PC-3 (cell line): ENCODE measurements around the gene CES2. TPM values are rescaled to one million over a fixed set of nuclear protein-coding genes. Genes with fewer than 3 reads are reported as not detected.
A peak's percentile ranks its signal among the peaks of the same experiment; 100 is the strongest.

ENCODE experiments used
- ATAC-seq: fragments of 200-7000 bp; cut with Tn5 transposase; 2 replicates; pipeline ENCODE4 v1.9.1; 2020; ENCODE audit warnings: mild to moderate bottlenecking, moderate library complexity
- BruUV-seq: library from RNA; stranded (reverse); fragments of 400-500 nt; replicated peaks from 2 replicates; lab custom pipeline; 2021; lab: Mats Ljungman, UMichigan
- CTCF ChIA-PET: fragments of 300-600 bp; sonication (Branson Sonifier 250); formaldehyde crosslinking; loops from one replicate; lab custom pipeline; 2022; ENCODE audit warnings: antibody characterized with exemption; lab: Charles Lee
- POLR2A ChIA-PET: fragments of 300-600 bp; sonication (Branson Sonifier 250); formaldehyde crosslinking; loops from one replicate; lab custom pipeline; 2022; ENCODE audit warnings: antibody characterized with exemption; ENCODE audit not compliant: unreplicated experiment; lab: Charles Lee
- DNase-seq: peaks from one replicate; pipeline ENCODE4 v3.0.0-alpha.2; 2015
- H2AFZ ChIP-seq: fragments of 300-600 bp; sonication (generic); 2 replicates; pipeline ENCODE4 v1.6.0; 2016; ENCODE audit warnings: antibody characterized with exemption, low read length
- H3F3A ChIP-seq: fragments of 300-600 bp; sonication (generic); one replicate; pipeline ENCODE4 v1.6.0; 2017; ENCODE audit warnings: antibody characterized with exemption, low read length, control low read depth, mild to moderate bottlenecking; ENCODE audit not compliant: unreplicated experiment
- H3K27ac ChIP-seq: fragments of 300-600 bp; sonication (generic); 2 replicates; pipeline ENCODE4 v1.5.1; 2016; ENCODE audit warnings: mild to moderate bottlenecking, low read length
- H3K27me3 ChIP-seq: fragments of 300-600 bp; sonication (generic); 2 replicates; pipeline ENCODE4 v1.6.1; 2016; ENCODE audit warnings: low read length, mixed read lengths
- H3K36me3 ChIP-seq: fragments of 300-600 bp; sonication (generic); 2 replicates; pipeline ENCODE4 v1.6.1; 2016; ENCODE audit warnings: low read depth, mixed run types, low read length, mixed read lengths
- H3K4me1 ChIP-seq: fragments of 300-600 bp; sonication (generic); 2 replicates; pipeline ENCODE4 v1.5.1; 2016; ENCODE audit warnings: low read length; ENCODE audit not compliant: insufficient read depth
- H3K4me2 ChIP-seq: fragments of 300-600 bp; sonication (generic); 2 replicates; pipeline ENCODE4 v1.6.0; 2016; ENCODE audit warnings: low read length
- H3K4me3 ChIP-seq: fragments of 300-600 bp; sonication (generic); 2 replicates; pipeline ENCODE4 v1.5.1; 2016; ENCODE audit warnings: mild to moderate bottlenecking, low read length, mixed read lengths
- H3K79me2 ChIP-seq: fragments of 300-600 bp; sonication (generic); 2 replicates; pipeline ENCODE4 v1.6.1; 2017; ENCODE audit warnings: low read length, mixed read lengths
- H3K9ac ChIP-seq: fragments of 300-600 bp; sonication (generic); 2 replicates; pipeline ENCODE4 v1.6.0; 2016; ENCODE audit warnings: mild to moderate bottlenecking, low read length
- H3K9me2 ChIP-seq: fragments of 300-600 bp; sonication (generic); replicated peaks from 2 replicates; pipeline ENCODE4 v1.6.1; 2016; ENCODE audit warnings: mixed run types, low read length, mixed read lengths
- H3K9me3 ChIP-seq: fragments of 300-600 bp; sonication (generic); 2 replicates; pipeline ENCODE4 v1.6.1; 2016; ENCODE audit warnings: low read length, mixed read lengths
- H4K20me1 ChIP-seq: fragments of 300-600 bp; sonication (generic); 2 replicates; pipeline ENCODE4 v1.6.1; 2016; ENCODE audit warnings: low read length, mixed read lengths
- CTCF ChIP-seq: fragments of 300-600 bp; sonication (generic); conservative IDR thresholded peaks from 2 replicates; pipeline ENCODE4 v1.5.1; 2017; ENCODE audit warnings: antibody characterized with exemption, low read depth, mild to moderate bottlenecking, low read length
- EZH2 ChIP-seq: fragments of 300-600 bp; sonication (generic); IDR thresholded peaks from one replicate; pipeline ENCODE4 v1.6.1; 2017; ENCODE audit warnings: antibody characterized with exemption, mild to moderate bottlenecking, low read length; ENCODE audit not compliant: unreplicated experiment
- EZH2phosphoT487 ChIP-seq: fragments of 300-600 bp; sonication (generic); IDR thresholded peaks from 2 replicates; pipeline ENCODE4 v1.6.1; 2018; ENCODE audit warnings: mild to moderate bottlenecking, antibody characterized with exemption, low read length, borderline replicate concordance
- intact Hi-C: fragments of 100-400 bp; cut with micrococcal nuclease; formaldehyde crosslinking; loops from 2 replicates; pipeline ENCODE4 v1.9.0; 2023
- total RNA-seq: library from RNA; depleted of rRNA; stranded (reverse); fragments of >200 nt; gene quantifications from 2 replicates; pipeline ENCODE4 v1.2.3, GENCODE V29; 2014

The CES2 gene
- total RNA-seq, 1 experiment from 2014 or later, result 15.8 TPM

- H3K27me3 ChIP-seq, result no peaks in the 10 kb centered on the region
- H3K4me3 ChIP-seq, result no peak overlapping the region
- intact Hi-C loops, result no loop called here
- H3K9me2 ChIP-seq, result no peaks in the 10 kb centered on the region
- H2AFZ ChIP-seq, result no peak overlapping the region
- H4K20me1 ChIP-seq, result no peaks in the 10 kb centered on the region
- peaks cover 4% of the 10 kb centered on the region; the same call in 1 of the 2 replicates for H3K4me1 ChIP-seq
- no TSS peak for BruUV-seq
- TF ChIP-seq EZH2, result no peak
- no peak for TF ChIP-seq CTCF
- no peak for TF ChIP-seq EZH2phosphoT487
- H3F3A ChIP-seq, result no peaks in the 10 kb centered on the region
- ChIA-PET CTCF (no interaction called here), POLR2A (no interaction called here)
- peak overlapping the region; percentile 92; the same call in 1 of the 2 replicates for H3K4me2 ChIP-seq
- H3K36me3 ChIP-seq, result no peaks in the 10 kb centered on the region
- no peaks in the 10 kb centered on the region for H3K9me3 ChIP-seq
- H3K79me2 ChIP-seq, result no peaks in the 10 kb centered on the region
- DNase-seq, result no peak
- ATAC-seq, result no peak
- H3K27ac ChIP-seq, result no peak overlapping the region
- H3K9ac ChIP-seq, result no peak overlapping the region
Measured at GRCh38 chr16:66948837-66949225, 13.5 kb downstream of the CES2 start.

- TF ChIP-seq EZH2 (no peak), CTCF (no peak), EZH2phosphoT487 (no peak)
- no peak overlapping the region for H3K4me2 ChIP-seq
- no peak overlapping the region for H3K27ac ChIP-seq
- no peak overlapping the region for H3K4me3 ChIP-seq
- no peak overlapping the region for H2AFZ ChIP-seq
- H3K27me3 ChIP-seq, result no peaks in the 10 kb centered on the region
- H3K4me1 ChIP-seq, result peaks cover 4% of the 10 kb centered on the region; the same call in 1 of the 2 replicates
- no peaks in the 10 kb centered on the region for H3K36me3 ChIP-seq
- POLR2A ChIA-PET, result no interaction called here
- H3F3A ChIP-seq, result no peaks in the 10 kb centered on the region
- H4K20me1 ChIP-seq, result no peaks in the 10 kb centered on the region
- CTCF ChIA-PET, result no interaction called here
- BruUV-seq, result no TSS peak
- H3K79me2 ChIP-seq, result no peaks in the 10 kb centered on the region
- ATAC-seq (no peak), DNase-seq (no peak)
- no peaks in the 10 kb centered on the region for H3K9me3 ChIP-seq
- intact Hi-C loops, result no loop called here
- no peak overlapping the region for H3K9ac ChIP-seq
- no peaks in the 10 kb centered on the region for H3K9me2 ChIP-seq
Measured at GRCh38 chr16:66949472-66949871, 14.2 kb downstream of the CES2 start.

- no peak overlapping the region for H3K4me3 ChIP-seq
- no peaks in the 10 kb centered on the region for H3K9me2 ChIP-seq
- no peak overlapping the region for H3K27ac ChIP-seq
- intact Hi-C loops, result loop anchor here (5.0 kb wide), 1 partner anchor 207 kb away; the partner anchor contains the start of genes FBXL8 and TRADD
- POLR2A ChIA-PET, result no interaction called here
- H3K79me2 ChIP-seq, result no peaks in the 10 kb centered on the region
- H4K20me1 ChIP-seq, result no peaks in the 10 kb centered on the region
- no peaks in the 10 kb centered on the region for H3K9me3 ChIP-seq
- BruUV-seq, result no TSS peak
- H3K4me2 ChIP-seq, result no peak overlapping the region
- TF ChIP-seq CTCF, result no peak
- TF ChIP-seq EZH2phosphoT487, result no peak
- no peak for TF ChIP-seq EZH2
- H3K36me3 ChIP-seq, result no peaks in the 10 kb centered on the region
- H3K27me3 ChIP-seq, result no peaks in the 10 kb centered on the region
- ATAC-seq (no peak), DNase-seq (no peak)
- no peaks in the 10 kb centered on the region for H3F3A ChIP-seq
- peaks cover 4% of the 10 kb centered on the region; the same call in 1 of the 2 replicates for H3K4me1 ChIP-seq
- H2AFZ ChIP-seq, result no peak overlapping the region
- no peak overlapping the region for H3K9ac ChIP-seq
- CTCF ChIA-PET, result no interaction called here
Measured at GRCh38 chr16:66950437-66950836, 15.1 kb downstream of the CES2 start.
